Measurements from ENCODE around the gene EHBP1.

EHBP1 gene

DNA sequence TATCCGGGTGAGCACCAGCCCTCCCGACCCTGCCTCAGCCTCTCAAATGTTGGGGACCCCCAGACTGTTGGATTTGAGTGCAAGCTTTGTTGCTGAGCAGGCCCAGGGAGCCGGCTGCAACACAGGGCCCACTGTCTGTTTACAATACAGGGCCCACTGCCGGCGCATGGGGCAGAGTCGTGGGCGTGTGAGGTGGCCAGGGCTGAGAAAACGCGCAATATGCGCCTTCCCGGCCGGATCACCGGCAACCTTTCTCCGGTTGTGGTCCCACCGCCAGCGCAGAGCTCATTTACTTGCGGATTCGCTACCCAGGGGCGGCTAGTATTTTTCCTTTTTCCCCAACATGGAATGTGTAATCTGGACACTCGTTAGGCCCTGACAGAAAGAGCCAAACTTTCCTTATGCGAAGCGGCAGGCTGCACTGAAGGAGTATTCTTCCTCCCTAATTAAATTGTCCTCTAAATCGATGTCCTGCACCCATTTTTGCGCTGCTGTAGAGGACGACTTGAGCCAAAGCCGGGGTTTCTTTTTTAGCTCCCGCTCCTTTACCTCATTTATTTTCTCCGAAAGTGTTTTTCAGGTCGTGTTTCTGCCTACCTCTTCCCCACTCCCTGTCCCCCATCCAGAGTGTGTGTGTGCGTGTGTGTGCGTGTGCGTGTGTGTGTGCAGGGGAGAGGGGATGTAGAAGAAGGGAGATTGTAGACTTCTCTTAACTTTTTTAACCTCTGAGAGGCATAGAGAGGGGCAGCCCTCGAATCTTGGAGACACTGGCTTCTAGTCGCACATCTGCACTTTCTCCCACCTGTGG is 347.8 kb downstream of the EHBP1 start:
- Histone ChIP-seq H2BK5ac (ENCODE audit: low read depth, low read length, poor library complexity, severe bottlenecking) (no peak overlapping the region), H3K79me1 (replicated peaks; ENCODE audit: low read length, poor library complexity, severe bottlenecking) (no peaks in the 10 kb centered on the region), H2AK5ac (ENCODE audit: low read length, severe bottlenecking) (no peak overlapping the region), H3K36me3 (ENCODE audit: control insufficient read depth in 1 of 2, insufficient read depth in 2 of 2, low read depth in 1 of 2, low read length in 2 of 2) (no peaks in the 10 kb centered on the region), H3K14ac (ENCODE audit: low read length in 2 of 2) (no peak overlapping the region), H3K27ac (ENCODE audit: low read length, poor library complexity, severe bottlenecking) (no peak overlapping the region), H3K18ac (ENCODE audit: low read depth in 1 of 2, low read length in 2 of 2) (no peak overlapping the region), H3K4me3 (ENCODE audit: insufficient read depth in 1 of 2, low read depth in 1 of 2, low read length in 2 of 2) (no peak overlapping the region), H4K8ac (ENCODE audit: low read length) (no peak overlapping the region), H3K23ac (ENCODE audit: low read length in 2 of 2) (no peak overlapping the region), H4K91ac (ENCODE audit: low read length) (no peak overlapping the region), H2AFZ (ENCODE audit: low read depth, low read length) (no peak overlapping the region), H2BK120ac (ENCODE audit: low read depth, low read length) (no peak overlapping the region), H3K9ac (ENCODE audit: low read length) (no peak overlapping the region), H3K4me2 (ENCODE audit: low read length, poor library complexity, severe bottlenecking) (peak overlapping the region; percentile 10), H2BK12ac (ENCODE audit: low read length in 2 of 2) (no peak overlapping the region), H3K4me1 (ENCODE audit: control insufficient read depth, insufficient read depth, low read depth, low read length) (peaks cover 42% of the 10 kb centered on the region), H3K4ac (ENCODE audit: low read depth in 1 of 2, low read length in 2 of 2) (no peak overlapping the region), H2BK15ac (ENCODE audit: low read depth, poor library complexity, severe bottlenecking) (no peak overlapping the region), H3K9me3 (ENCODE audit: control insufficient read depth, low read length) (no peaks in the 10 kb centered on the region), H3K27me3 (ENCODE audit: control insufficient read depth in 1 of 2, insufficient read depth in 1 of 2, low read length in 2 of 2) (peaks cover 94 to 95% of the 10 kb centered on the region in 2 experiments)
- WGBS, result 6% methylated on average over 28 of the region's 34 CpGs
- peak; percentile 14 for DNase-seq

DNA sequence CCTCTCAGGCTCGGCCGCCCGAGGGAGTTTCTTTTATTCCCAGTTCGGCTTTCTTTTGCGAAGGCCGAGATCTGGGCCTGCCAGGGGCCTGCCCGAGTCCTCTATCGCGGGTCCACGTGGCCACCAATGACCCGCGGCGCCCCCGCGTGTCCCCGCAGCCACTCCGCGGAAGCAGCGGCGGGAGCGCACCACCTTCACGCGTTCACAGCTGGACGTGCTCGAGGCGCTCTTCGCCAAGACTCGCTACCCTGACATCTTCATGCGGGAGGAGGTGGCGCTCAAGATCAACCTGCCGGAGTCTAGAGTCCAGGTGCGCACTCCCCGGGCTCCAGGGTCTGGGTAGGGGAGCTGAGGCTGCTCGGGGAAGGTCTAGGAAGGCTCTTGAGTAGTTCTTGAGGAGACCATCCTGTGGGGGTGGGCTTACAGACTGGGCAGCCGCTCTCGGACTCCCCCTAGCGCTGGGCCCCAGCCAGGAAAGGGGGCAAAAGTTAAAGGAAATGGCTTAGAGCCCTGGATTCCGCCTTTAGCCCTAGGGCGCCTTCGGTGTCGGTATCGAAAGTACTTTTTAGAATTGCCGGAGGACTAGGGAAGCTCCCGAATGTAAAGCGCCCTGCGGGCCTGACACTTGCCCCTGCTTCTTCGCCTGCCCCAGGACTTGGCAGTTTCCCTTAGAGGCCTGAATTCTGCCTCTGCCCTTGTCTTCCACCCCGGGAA is 348.5 kb downstream of the EHBP1 start:
- WGBS, result 2% methylated on average over 48 of the region's 48 CpGs
- Histone ChIP-seq H3K9ac (ENCODE audit: low read length) (no peak overlapping the region), H3K4me2 (ENCODE audit: low read length, poor library complexity, severe bottlenecking) (peak overlapping the region; percentile 10), H2AFZ (ENCODE audit: low read depth, low read length) (no peak overlapping the region), H3K79me1 (replicated peaks; ENCODE audit: low read length, poor library complexity, severe bottlenecking) (no peaks in the 10 kb centered on the region), H2BK12ac (ENCODE audit: low read length in 2 of 2) (no peak overlapping the region), H3K4me3 (ENCODE audit: insufficient read depth in 1 of 2, low read depth in 1 of 2, low read length in 2 of 2) (peak overlapping the region; percentile 14 to 37), H3K14ac (ENCODE audit: low read length in 2 of 2) (no peak overlapping the region), H3K23ac (ENCODE audit: low read length in 2 of 2) (peak overlapping the region in 1 of 2 experiments; percentile 36), H2BK5ac (ENCODE audit: low read depth, low read length, poor library complexity, severe bottlenecking) (no peak overlapping the region), H3K18ac (ENCODE audit: low read depth in 1 of 2, low read length in 2 of 2) (no peak overlapping the region), H3K4me1 (ENCODE audit: control insufficient read depth, insufficient read depth, low read depth, low read length) (peaks cover 42% of the 10 kb centered on the region), H3K27me3 (ENCODE audit: control insufficient read depth in 1 of 2, insufficient read depth in 1 of 2, low read length in 2 of 2) (peaks cover 94 to 95% of the 10 kb centered on the region in 2 experiments), H3K4ac (ENCODE audit: low read depth in 1 of 2, low read length in 2 of 2) (no peak overlapping the region), H2BK120ac (ENCODE audit: low read depth, low read length) (no peak overlapping the region), H3K36me3 (ENCODE audit: control insufficient read depth in 1 of 2, insufficient read depth in 2 of 2, low read depth in 1 of 2, low read length in 2 of 2) (peaks cover 0 to 2% of the 10 kb centered on the region in 2 experiments), H2AK5ac (ENCODE audit: low read length, severe bottlenecking) (no peak overlapping the region), H3K27ac (ENCODE audit: low read length, poor library complexity, severe bottlenecking) (no peak overlapping the region), H4K91ac (ENCODE audit: low read length) (no peak overlapping the region), H2BK15ac (ENCODE audit: low read depth, poor library complexity, severe bottlenecking) (no peak overlapping the region), H3K9me3 (ENCODE audit: control insufficient read depth, low read length) (no peaks in the 10 kb centered on the region), H4K8ac (ENCODE audit: low read length) (no peak overlapping the region)
- DNase-seq, result peak; percentile 43

DNA sequence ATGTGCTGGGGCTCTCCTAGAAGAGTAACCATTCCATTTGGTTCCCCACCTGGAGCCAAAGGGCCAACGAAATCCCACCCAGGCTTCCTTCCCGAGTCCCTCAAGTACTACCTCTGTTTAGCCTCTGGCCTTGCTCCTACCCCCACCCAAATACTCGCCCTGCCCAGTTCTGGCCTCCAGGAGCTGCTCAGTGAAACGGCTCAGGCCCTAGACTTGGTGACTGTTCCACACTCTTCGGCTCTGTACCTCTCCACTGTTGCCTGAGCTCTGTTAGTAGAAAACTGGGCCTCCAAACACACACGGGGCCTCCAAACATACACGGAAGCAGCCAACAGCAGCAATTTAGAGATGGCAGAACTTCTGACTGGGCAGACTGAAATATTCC is 349.3 kb downstream of the EHBP1 start:
- Histone ChIP-seq H3K27ac (ENCODE audit: low read length, poor library complexity, severe bottlenecking) (no peak overlapping the region), H3K14ac (ENCODE audit: low read length in 2 of 2) (no peak overlapping the region), H2AK5ac (ENCODE audit: low read length, severe bottlenecking) (no peak overlapping the region), H2AFZ (ENCODE audit: low read depth, low read length) (no peak overlapping the region), H2BK15ac (ENCODE audit: low read depth, poor library complexity, severe bottlenecking) (peak overlapping the region; percentile 54), H3K18ac (ENCODE audit: low read depth in 1 of 2, low read length in 2 of 2) (no peak overlapping the region), H3K23ac (ENCODE audit: low read length in 2 of 2) (no peak overlapping the region), H3K4me2 (ENCODE audit: low read length, poor library complexity, severe bottlenecking) (no peak overlapping the region), H3K36me3 (ENCODE audit: control insufficient read depth in 1 of 2, insufficient read depth in 2 of 2, low read depth in 1 of 2, low read length in 2 of 2) (peaks cover 0 to 2% of the 10 kb centered on the region in 2 experiments), H3K79me1 (replicated peaks; ENCODE audit: low read length, poor library complexity, severe bottlenecking) (no peaks in the 10 kb centered on the region), H2BK5ac (ENCODE audit: low read depth, low read length, poor library complexity, severe bottlenecking) (no peak overlapping the region), H4K8ac (ENCODE audit: low read length) (no peak overlapping the region), H3K4me1 (ENCODE audit: control insufficient read depth, insufficient read depth, low read depth, low read length) (peaks cover 46% of the 10 kb centered on the region), H2BK120ac (ENCODE audit: low read depth, low read length) (no peak overlapping the region), H3K9me3 (ENCODE audit: control insufficient read depth, low read length) (no peaks in the 10 kb centered on the region), H4K91ac (ENCODE audit: low read length) (no peak overlapping the region), H3K27me3 (ENCODE audit: control insufficient read depth in 1 of 2, insufficient read depth in 1 of 2, low read length in 2 of 2) (peaks cover 92 to 95% of the 10 kb centered on the region in 2 experiments), H3K4ac (ENCODE audit: low read depth in 1 of 2, low read length in 2 of 2) (no peak overlapping the region), H3K9ac (ENCODE audit: low read length) (no peak overlapping the region), H2BK12ac (ENCODE audit: low read length in 2 of 2) (no peak overlapping the region), H3K4me3 (ENCODE audit: insufficient read depth in 1 of 2, low read depth in 1 of 2, low read length in 2 of 2) (peak overlapping the region in 1 of 2 experiments; percentile 58)
- DNase-seq, result no peak
- WGBS, result 14% methylated on average over 7 of the region's 7 CpGs
